Measurements from ENCODE around the gene NTN4.

DNA sequence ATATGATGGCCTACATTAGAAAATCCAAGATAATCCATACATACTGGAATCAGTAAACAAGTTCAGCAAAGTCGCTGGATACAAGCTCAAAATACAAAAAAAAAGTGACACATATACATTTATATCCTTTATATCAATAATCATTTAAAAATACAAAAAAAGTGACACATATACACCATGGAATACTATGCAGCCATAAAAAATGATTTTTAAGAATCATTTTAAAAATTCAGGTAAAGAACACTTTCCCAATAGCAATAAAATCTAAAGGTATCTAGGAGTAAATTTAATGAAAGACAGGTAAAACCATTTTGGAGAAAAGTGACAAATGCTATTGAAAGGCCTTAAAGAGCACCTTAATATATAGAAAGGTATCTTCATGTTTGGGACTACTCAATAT lies 111.9 kb downstream of the NTN4 start:
- no peak for TF ChIP-seq CTCF (optimal IDR thresholded peaks at IDR 0.05 in 1 of 3, IDR thresholded peaks at IDR 0.05 in 1 of 3, conservative IDR thresholded peaks at IDR 0.05 in 1 of 3; ENCODE audit: extremely low read depth in 1 of 3, insufficient read depth in 2 of 3, low read length in 3 of 3)
- no peak for TF ChIP-seq EZH2 (IDR thresholded peaks at IDR 0.05; ENCODE audit: low read length)
